ENCODE data around the gene ERCC6L2. TPM values are rescaled to one million over a fixed set of nuclear protein-coding genes. Genes with fewer than 3 reads are reported as not detected.

The ERCC6L2 gene
- total and polyA plus RNA-seq, 2 donors (not counting 1 experiment from before 2014, with no cell fraction given): 10.1 to 52.0 TPM

DNA sequence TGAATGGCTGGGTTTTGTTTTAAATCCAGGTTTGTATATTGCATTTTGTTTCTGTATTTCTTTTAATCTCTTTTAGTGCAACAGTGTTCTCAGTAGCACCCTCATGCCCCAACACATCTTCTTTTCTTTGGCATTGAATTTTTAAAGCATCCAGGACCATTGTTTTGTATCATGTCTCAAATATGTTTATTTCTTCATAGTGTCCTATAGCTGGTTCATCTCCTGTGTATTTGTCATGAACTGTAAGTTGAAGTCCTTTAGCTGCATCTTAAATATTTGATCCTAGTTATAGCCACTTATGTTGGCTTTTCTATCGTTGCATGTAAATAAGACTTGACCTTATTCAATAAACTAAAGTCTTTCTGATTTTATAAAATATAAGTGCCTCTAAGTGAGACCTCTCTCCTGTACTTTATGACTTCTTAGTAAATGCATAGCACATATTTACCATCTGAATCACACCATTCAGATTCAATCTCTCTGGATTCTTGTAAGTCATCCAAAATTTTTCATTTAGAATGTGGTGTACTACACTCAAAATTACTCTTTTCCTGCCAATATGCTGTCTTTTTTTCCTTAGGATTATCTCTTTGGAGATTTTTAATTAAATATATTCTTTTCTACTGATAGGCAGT, 21.0 kb upstream of the ERCC6L2 start:
- no peak overlapping the region for H3K4me2 ChIP-seq (replicated peaks; ENCODE audit: low read depth, low read length, poor library complexity, severe bottlenecking)
- no peak overlapping the region for H3K27ac Mint-ChIP-seq
- H3K9me3 ChIP-seq (ENCODE audit: control extremely low read depth in 1 of 3, control insufficient read depth in 2 of 3, insufficient read depth in 1 of 3, low read length in 2 of 3): no peaks in the 10 kb centered on the region
- H3K9ac ChIP-seq (ENCODE audit: low read length): no peak overlapping the region
- no peak overlapping the region for H3K27ac ChIP-seq (ENCODE audit: low read length in 2 of 2)
- H4K20me1 ChIP-seq (ENCODE audit: control insufficient read depth, insufficient read depth, low read length, poor library complexity, severe bottlenecking): no peaks in the 10 kb centered on the region
- no peaks in the 10 kb centered on the region for H3K79me2 ChIP-seq (ENCODE audit: control insufficient read depth, insufficient read depth, low read length)
- H3K9me3 Mint-ChIP-seq (ENCODE audit: insufficient read depth): no peaks in the 10 kb centered on the region
- intact Hi-C loops (cut with micrococcal nuclease): no loop called here
- no peak overlapping the region for H2AFZ ChIP-seq (ENCODE audit: insufficient read depth, low read depth, low read length, poor library complexity, severe bottlenecking)
- no peaks in the 10 kb centered on the region for H3K27me3 Mint-ChIP-seq
- ATAC-seq (ENCODE audit: low read depth): no peak
- no peak overlapping the region for H3K4me3 Mint-ChIP-seq
- CTCF ChIA-PET: no interaction called here
- H3K4me1 ChIP-seq (ENCODE audit: control insufficient read depth in 2 of 2, insufficient read depth in 2 of 2, low read length in 2 of 2): peaks cover 14 to 24% of the 10 kb centered on the region in 2 donors
- H3K36me3 ChIP-seq (replicated peaks in 1 of 2; ENCODE audit: control extremely low read depth in 1 of 2, control insufficient read depth in 1 of 2, extremely low read depth in 1 of 2, insufficient read depth in 2 of 2, low read length in 1 of 2): no peaks in the 10 kb centered on the region
- H3K4me3 ChIP-seq (ENCODE audit: control extremely low read depth in 1 of 5, extremely low read depth in 1 of 5, insufficient read depth in 1 of 5, low read depth in 2 of 5, low read length in 4 of 5): no peak overlapping the region
- DNase-seq: no peak
- H3K27me3 ChIP-seq (replicated peaks in 1 of 4; ENCODE audit: control extremely low read depth in 1 of 4, control insufficient read depth in 3 of 4, insufficient read depth in 4 of 4, low read length in 3 of 4): no peaks in the 10 kb centered on the region
- H3K4me1 Mint-ChIP-seq: peaks cover 36% of the 10 kb centered on the region
- WGBS (ENCODE audit: insufficient coverage): no CpG with 5 or more reads among the region's 1 CpG
- POLR2A ChIA-PET: no interaction called here
- no peak for TF ChIP-seq EZH2 (IDR thresholded peaks at IDR 0.05; ENCODE audit: borderline replicate concordance, insufficient read depth, low read depth, low read length, poor library complexity, severe bottlenecking)
- TF ChIP-seq, protein P1, sequence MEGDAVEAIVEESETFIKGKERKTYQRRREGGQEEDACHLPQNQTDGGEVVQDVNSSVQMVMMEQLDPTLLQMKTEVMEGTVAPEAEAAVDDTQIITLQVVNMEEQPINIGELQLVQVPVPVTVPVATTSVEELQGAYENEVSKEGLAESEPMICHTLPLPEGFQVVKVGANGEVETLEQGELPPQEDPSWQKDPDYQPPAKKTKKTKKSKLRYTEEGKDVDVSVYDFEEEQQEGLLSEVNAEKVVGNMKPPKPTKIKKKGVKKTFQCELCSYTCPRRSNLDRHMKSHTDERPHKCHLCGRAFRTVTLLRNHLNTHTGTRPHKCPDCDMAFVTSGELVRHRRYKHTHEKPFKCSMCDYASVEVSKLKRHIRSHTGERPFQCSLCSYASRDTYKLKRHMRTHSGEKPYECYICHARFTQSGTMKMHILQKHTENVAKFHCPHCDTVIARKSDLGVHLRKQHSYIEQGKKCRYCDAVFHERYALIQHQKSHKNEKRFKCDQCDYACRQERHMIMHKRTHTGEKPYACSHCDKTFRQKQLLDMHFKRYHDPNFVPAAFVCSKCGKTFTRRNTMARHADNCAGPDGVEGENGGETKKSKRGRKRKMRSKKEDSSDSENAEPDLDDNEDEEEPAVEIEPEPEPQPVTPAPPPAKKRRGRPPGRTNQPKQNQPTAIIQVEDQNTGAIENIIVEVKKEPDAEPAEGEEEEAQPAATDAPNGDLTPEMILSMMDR (IDR thresholded peaks at IDR 0.05): no peak

DNA sequence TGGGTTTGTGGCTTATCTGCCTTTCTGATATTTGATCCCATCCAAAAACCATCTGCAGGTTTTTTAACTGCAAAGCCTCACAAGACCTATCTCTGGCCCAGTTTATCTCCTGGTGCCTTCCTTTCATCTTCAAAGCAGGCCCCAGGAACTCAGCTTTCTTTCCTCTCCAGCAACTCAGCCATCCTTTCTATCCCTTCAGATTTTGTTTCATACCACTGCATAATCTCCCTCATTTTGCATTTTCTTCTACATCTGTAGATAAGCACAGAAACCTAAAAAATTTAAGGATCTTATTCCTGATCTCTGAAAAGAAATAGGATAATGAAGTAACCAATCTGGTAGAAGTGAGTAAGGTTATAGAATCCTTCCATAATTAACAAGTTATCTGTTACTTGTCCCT, 19.5 kb upstream of the ERCC6L2 start:
- no peaks in the 10 kb centered on the region for H3K27me3 ChIP-seq (replicated peaks in 1 of 4; ENCODE audit: control extremely low read depth in 1 of 4, control insufficient read depth in 3 of 4, insufficient read depth in 4 of 4, low read length in 3 of 4)
- no peaks in the 10 kb centered on the region for H4K20me1 ChIP-seq (ENCODE audit: control insufficient read depth, insufficient read depth, low read length, poor library complexity, severe bottlenecking)
- CTCF ChIA-PET: no interaction called here
- H3K4me1 ChIP-seq (ENCODE audit: control insufficient read depth in 2 of 2, insufficient read depth in 2 of 2, low read length in 2 of 2): peaks cover 14 to 24% of the 10 kb centered on the region in 2 donors
- H3K4me2 ChIP-seq (replicated peaks; ENCODE audit: low read depth, low read length, poor library complexity, severe bottlenecking): no peak overlapping the region
- POLR2A ChIA-PET: no interaction called here
- Mint-ChIP-seq H3K9me3 (ENCODE audit: insufficient read depth) (no peaks in the 10 kb centered on the region), H3K27ac (no peak overlapping the region), H3K4me3 (no peak overlapping the region), H3K27me3 (no peaks in the 10 kb centered on the region), H3K4me1 (peaks cover 39% of the 10 kb centered on the region)
- H3K79me2 ChIP-seq (ENCODE audit: control insufficient read depth, insufficient read depth, low read length): no peaks in the 10 kb centered on the region
- TF ChIP-seq, protein P1 (IDR thresholded peaks at IDR 0.05): no peak
- no peak for TF ChIP-seq EZH2 (IDR thresholded peaks at IDR 0.05; ENCODE audit: borderline replicate concordance, insufficient read depth, low read depth, low read length, poor library complexity, severe bottlenecking)
- H3K4me3 ChIP-seq (ENCODE audit: control extremely low read depth in 1 of 5, extremely low read depth in 1 of 5, insufficient read depth in 1 of 5, low read depth in 2 of 5, low read length in 4 of 5): no peak overlapping the region
- no peaks in the 10 kb centered on the region for H3K9me3 ChIP-seq (ENCODE audit: control extremely low read depth in 1 of 3, control insufficient read depth in 2 of 3, insufficient read depth in 1 of 3, low read length in 2 of 3)
- H3K27ac ChIP-seq (ENCODE audit: low read length in 2 of 2): no peak overlapping the region
- no peak overlapping the region for H2AFZ ChIP-seq (ENCODE audit: insufficient read depth, low read depth, low read length, poor library complexity, severe bottlenecking)
- H3K9ac ChIP-seq (ENCODE audit: low read length): no peak overlapping the region
- no peak for DNase-seq
- intact Hi-C loops (cut with micrococcal nuclease): no loop called here
- no peaks in the 10 kb centered on the region for H3K36me3 ChIP-seq (replicated peaks in 1 of 2; ENCODE audit: control extremely low read depth in 1 of 2, control insufficient read depth in 1 of 2, extremely low read depth in 1 of 2, insufficient read depth in 2 of 2, low read length in 1 of 2)
- no peak for ATAC-seq (ENCODE audit: low read depth)

Data from B cell (primary cell).